ENCODE data around the gene NEUROG1.
"Not testable (repeated sequence)": the region's sequence is repeated elsewhere in the genome, so short reads cannot be mapped to it uniquely, and the experiment has no call there.

The NEUROG1 gene

GRCh38 chr5:135498637-135498995, 37.1 kb downstream of the NEUROG1 start:
- in situ Hi-C loops (cut with MboI; ENCODE audit: low sequenced_read_pairs), result no loop called here

GRCh38 chr5:135497971-135498636, 37.7 kb downstream of the NEUROG1 start:
- in situ Hi-C loops (cut with MboI; ENCODE audit: low sequenced_read_pairs), result no loop called here

GRCh38 chr5:135495531-135495930, 40.2 kb downstream of the NEUROG1 start:
- in situ Hi-C loops (cut with MboI; ENCODE audit: low sequenced_read_pairs), result not testable (repeated sequence)

GRCh38 chr5:135494196-135494595, 41.6 kb downstream of the NEUROG1 start:
- in situ Hi-C loops (cut with MboI; ENCODE audit: low sequenced_read_pairs), result no loop called here

GRCh38 chr5:135493406-135494180, 42.2 kb downstream of the NEUROG1 start:
- in situ Hi-C loops (cut with MboI; ENCODE audit: low sequenced_read_pairs), result no loop called here

GRCh38 chr5:135492319-135492626, 43.5 kb downstream of the NEUROG1 start:
- in situ Hi-C loops (cut with MboI; ENCODE audit: low sequenced_read_pairs), result no loop called here

GRCh38 chr5:135491552-135492318, 44.0 kb downstream of the NEUROG1 start:
- in situ Hi-C loops (cut with MboI; ENCODE audit: low sequenced_read_pairs), result no loop called here

- in situ Hi-C loops (cut with MboI; ENCODE audit: low sequenced_read_pairs), result no loop called here
Observed at GRCh38 chr5:135491038-135491551, 44.7 kb downstream of the NEUROG1 start.

GRCh38 chr5:135490245-135491037, 45.3 kb downstream of the NEUROG1 start:
- in situ Hi-C loops (cut with MboI; ENCODE audit: low sequenced_read_pairs), result no loop called here

GRCh38 chr5:135489466-135490244, 46.1 kb downstream of the NEUROG1 start:
- in situ Hi-C loops (cut with MboI; ENCODE audit: low sequenced_read_pairs), result no loop called here

- in situ Hi-C loops (cut with MboI; ENCODE audit: low sequenced_read_pairs), result no loop called here
Observed at GRCh38 chr5:135488727-135489465, 46.9 kb downstream of the NEUROG1 start.

- in situ Hi-C loops (cut with MboI; ENCODE audit: low sequenced_read_pairs), result no loop called here
Observed at GRCh38 chr5:135487839-135488514, 47.8 kb downstream of the NEUROG1 start.

- in situ Hi-C loops (cut with MboI; ENCODE audit: low sequenced_read_pairs), result no loop called here
Observed at GRCh38 chr5:135487037-135487395, 48.7 kb downstream of the NEUROG1 start.

GRCh38 chr5:135486131-135487036, 49.4 kb downstream of the NEUROG1 start:
- in situ Hi-C loops (cut with MboI; ENCODE audit: low sequenced_read_pairs), result no loop called here

- in situ Hi-C loops (cut with MboI; ENCODE audit: low sequenced_read_pairs), result no loop called here
Observed at GRCh38 chr5:135484674-135485086, 51.1 kb downstream of the NEUROG1 start.
